ENCODE measurements around the gene EIF2S2.

The EIF2S2 gene

DNA sequence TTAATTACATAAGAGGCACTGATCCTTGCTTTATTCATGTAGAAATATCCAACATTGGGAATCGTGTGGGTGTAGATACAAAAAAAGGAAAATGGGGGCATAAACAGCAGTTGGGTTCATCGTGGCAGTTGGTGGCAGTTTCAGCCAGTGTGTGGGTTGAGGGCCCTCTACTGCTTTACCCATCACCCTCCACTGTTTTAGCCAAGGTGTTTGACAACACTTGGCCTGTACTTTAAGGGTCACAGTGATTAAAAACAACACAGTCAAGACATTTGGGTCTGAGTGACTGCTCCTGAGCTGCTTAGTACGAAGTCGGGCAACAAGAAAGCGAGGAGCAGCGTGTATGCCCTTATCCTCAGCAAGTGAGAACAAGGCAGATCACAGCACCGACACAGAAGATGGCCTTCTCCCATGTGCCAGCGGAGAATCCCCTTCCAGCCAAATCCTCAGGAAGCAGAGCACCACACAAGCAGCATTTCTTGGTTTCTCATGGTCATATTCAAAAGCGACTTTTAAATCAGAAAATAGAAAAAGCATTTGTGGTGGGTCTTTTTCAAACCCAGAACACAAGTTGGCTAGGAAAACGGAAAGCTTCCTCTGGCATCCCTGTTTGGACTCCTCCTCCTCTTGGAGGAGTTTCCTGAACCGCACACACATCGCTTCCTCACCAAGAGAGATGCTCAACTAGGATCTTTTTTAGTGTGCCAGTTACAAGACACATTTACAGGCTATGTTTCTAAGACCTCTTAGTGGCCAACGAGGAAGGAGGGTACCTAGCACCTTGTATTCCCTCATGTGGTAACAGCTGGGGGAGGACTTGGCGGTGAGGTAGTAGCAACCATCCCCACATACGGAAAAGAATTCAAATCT, 23.5 kb downstream of the EIF2S2 start:
- DNase-seq: no peak

DNA sequence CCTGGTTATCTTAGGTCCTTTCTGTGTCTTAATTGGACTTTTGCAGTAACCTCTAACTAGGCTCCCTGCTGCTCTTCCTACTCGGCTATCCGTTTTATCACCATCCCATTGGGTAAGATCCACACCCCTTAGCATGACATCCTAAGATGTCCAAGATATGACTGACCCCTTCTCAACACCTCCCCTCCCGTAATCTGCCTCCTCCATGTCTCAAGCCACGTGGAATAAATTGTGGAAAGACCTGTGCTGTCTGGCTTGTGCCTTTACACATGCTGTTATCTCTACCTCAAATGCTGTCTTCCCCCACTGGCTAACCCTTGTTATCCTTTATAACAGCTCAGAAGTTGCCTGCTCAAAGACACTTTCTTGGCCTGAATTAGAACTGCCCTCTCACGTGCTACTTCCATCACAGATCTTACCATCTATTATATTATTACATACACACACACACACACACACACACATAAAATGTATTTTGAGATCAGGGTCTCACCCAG, 26.5 kb downstream of the EIF2S2 start:
- peak; percentile 88 for DNase-seq

DNA sequence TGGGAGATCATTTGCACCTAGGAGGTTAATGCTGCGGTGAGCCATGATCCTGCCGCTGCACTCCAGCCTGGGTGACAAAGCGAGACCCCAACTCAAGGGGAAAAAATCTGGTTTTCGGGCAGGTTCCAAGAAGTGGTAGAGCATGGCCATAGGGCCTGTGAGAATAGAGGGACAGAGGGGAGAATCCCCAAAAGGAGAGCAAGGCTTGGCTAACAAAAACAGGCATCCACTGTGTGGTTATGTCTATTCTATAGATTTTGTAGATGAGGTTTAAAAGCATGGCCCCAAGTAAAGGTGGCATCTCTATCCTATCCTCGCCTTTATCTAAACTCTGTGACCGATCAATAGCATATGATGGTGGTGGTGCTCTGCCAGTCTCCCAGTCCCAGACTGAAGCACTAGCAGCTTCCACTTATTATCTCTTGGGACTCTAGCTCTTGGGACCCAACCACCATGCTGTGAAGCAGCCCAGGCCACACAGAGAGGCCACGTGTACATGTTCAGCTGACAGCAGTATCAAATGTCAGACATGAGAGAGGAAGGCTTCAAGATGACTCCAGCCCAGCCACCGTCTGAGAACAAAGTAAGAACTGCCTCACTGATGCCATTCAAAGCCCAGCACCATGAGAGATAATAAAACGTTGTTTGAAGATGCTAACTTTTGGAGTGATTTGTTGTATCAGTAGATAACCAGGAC, 27.7 kb downstream of the EIF2S2 start:
- DNase-seq: peak; percentile 38

DNA sequence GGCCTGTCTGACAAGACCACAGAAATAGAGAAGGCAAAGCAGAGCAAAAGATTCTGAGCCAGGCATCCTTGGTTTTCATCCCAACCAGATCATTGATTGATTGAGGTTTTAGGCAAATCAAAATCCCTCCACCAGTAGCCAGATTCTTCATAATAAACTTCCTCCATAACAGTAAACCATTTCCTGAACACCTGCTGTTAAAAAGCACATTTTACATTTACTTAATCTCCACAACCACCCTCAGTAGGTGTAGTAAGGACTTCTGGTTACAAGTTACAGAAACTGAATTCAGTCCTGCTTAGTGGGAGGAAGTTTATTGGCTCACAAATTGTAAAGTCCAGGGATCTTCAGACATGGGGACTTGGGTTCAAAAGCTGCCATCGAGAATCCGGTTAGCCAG, 28.3 kb downstream of the EIF2S2 start:
- no peak for DNase-seq

DNA sequence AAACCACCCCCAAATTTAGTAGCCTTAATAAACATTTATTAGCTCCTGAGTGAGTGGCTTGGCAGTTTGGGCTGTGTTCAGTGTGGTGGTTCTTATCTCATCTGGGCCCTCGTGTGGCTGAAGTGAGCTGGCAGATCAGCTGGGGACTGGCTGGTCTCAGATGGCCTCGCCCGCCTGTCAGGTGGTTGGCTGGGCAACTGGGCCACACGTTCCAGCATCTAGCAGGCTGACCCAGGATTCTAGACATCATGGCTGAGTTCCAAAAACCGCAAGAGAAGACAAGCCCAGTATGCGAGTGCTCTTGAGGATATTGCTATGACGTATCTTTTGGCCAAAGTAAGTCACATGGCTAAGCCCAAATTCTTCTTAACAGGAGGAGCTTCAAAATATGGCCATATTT, 28.9 kb downstream of the EIF2S2 start:
- DNase-seq: peak; percentile 96

DNA sequence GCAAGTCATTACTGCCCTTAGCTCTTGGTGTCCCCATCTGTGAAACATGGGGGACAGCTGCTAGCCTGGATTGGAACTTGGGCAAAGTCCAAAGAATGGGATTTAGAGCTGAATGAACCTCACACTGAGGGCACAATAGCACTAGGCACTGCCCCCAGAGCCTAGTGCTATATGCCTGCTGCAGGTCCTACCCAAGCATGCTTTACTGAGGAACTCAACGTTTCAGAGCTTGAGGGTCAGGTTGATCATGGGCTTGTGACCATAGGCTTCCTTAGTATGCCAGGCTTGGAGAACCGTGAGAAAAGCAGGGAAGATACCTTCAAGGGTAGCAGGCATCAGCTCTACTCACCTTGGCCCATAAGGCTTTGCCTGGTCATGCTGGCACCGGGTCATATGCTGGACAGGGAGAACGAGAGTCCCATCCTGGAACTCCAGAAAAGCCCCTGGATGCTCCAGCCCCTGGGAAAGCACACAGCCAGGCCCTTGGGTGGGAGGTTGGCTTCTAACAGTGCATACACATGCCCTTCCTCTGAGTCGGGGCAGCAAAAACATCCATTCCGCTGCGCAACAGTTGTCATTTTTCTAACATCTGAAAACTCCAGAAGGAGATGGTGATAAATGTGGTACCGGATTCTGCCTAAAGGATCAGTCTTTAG, 29.7 kb downstream of the EIF2S2 start:
- DNase-seq: no peak

DNA sequence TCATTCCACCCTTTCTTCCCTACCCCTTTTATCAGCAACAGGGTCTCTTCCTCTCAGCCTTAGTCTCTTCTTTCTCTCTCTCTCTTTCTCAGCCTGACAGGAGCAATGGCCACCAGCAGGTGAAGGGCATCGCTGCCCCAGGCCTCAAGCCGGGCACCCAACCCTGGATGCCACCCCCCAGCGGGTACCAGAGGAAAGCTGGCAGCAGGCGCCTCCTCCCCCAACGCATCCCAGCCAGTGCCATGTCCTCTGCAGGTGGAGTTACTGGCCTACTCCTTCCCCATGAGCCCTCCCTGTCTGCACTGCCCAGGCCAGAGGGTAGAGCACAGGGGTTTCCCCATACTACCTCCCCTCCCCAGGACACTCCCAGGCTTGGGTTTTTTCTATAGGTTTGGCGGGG, 32.2 kb downstream of the EIF2S2 start:
- no peak for DNase-seq

DNA sequence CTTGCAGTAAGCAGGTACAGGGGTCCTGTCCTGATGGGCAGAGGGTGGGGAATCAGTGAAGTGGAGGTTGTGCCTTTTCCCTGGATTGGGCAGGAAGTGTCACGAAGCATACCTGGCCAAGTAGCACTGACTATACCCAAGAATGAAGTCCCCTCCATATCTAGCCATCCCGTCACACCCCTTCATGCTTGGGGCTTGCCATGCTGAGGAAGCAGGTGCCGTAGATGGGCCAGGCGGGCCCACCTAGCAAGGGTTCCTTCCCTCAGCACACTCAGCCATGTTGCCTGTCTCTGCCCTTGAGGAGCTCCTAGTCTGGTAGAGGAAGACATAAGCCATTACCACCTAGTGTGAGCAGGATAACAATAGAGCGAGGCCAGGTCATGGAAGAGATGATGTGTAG, 33.5 kb downstream of the EIF2S2 start:
- DNase-seq: no peak

DNA sequence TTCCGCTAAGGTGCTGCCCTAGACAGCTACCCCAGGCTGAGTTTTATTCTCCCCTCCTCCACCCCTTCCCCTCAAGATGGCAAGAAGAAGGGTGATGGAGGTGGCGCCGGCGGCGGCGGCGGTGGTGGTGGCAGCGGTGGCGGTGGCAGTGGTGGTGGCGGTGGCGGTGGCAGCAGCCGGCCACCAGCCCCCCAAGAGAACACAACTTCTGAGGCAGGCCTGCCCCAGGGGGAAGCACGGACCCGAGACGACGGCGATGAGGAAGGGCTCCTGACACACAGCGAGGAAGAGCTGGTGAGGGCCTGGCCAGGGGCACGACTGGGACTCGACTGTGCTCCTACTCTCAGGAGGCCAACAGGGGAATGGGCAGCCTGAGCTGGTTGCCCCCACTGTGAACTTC, 35.1 kb downstream of the EIF2S2 start:
- no peak for DNase-seq

DNA sequence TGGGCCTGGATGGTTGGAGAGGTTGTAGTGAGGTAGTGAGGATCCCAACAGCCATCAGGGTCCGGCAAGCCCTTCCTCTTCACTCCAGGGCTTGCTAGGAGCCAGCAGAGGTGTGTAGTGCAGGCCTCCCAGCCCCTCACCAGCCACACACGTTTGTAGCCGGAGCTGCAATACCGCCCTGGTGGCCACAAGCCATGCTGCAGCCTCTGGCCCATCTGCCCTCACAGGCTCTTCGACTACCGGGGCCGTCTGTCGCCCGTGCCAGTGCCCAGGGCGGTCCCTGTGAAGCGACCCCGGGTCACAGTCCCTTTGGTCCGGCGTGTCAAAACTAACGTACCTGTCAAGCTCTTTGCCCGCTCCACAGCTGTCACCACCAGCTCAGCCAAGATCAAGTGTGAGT, 36.4 kb downstream of the EIF2S2 start:
- no peak for DNase-seq

DNA sequence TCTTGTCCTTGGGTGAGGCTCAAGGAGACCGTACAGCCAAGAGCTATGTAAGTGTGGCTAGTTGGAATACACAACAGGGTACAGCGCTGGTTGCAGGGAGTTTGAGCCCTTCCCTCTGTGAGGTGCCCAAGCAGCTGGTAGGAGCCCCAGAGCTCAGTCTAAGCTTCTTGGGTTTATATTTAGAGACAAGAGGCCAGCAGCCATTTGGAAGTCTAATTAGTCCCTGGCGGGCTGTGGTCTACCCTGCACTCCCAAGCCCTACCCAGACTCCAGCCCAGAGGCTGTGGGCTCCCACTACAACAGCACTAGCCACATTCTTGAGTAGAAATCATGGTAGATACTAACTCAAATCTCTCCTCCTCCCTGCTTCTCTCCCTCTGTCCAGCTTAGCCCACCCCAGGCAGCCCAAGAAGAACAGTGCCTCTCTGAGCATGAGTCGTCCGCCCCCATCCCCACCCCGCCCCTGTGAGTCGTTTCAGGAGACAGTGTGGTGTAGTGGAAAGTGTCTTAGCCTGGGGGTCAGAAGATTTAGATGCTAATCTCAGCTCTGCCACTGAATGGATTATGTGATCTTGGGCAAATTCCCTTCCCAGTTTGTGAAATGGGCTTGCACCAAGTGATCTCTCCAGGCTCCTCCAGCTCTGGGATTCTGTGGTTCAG, 37.8 kb downstream of the EIF2S2 start:
- no peak for DNase-seq

DNA sequence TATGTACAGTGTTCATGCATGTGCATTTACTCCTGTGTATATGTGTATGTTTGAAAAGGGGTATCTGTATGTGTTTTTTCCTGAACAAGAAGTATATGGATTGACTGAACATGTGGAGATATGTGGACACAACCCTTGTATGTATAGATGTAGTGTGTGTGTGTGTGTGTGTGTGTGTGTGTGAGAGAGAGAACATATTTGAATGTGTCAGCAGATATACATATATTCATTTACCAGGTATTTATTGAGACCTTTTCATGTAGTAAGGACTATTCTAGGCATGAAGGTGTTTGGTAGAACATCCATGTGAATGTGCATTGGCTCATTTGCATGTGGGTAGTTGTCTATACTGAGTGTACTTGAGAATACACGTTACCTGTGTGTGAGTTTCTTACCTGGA, 39.3 kb downstream of the EIF2S2 start:
- DNase-seq: no peak

DNA sequence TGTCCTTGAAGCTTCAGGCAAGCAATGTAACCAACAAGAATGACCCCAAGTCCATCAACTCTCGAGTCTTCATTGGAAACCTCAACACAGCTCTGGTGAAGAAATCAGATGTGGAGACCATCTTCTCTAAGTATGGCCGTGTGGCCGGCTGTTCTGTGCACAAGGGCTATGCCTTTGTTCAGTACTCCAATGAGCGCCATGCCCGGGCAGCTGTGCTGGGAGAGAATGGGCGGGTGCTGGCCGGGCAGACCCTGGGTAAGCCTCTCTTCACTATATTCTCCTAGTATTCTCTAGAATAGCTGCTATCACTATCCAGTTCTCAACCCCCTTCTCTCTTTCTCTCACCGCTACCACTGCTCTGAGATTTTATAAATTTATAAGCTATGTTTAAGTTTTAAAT, 40.0 kb downstream of the EIF2S2 start:
- no peak for DNase-seq

DNA sequence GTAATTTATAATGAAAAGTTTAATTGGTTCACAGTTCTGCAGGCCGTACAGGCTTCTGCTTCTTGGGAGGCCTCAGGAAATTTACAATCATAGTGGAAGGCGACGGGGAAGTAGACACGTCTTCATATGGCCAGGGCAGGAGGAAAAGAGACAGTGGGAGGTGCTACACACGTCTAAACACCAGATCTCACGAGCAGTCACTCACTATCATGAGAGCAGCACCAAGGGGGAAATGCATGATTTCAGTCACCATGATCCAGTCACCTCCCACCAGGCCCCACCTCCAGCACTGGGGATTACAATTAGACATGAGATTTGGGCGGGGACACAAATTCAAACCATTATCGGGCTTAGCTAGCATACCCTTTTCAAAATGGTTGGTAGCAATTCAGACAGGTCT, 41.2 kb downstream of the EIF2S2 start:
- DNase-seq: no peak

DNA sequence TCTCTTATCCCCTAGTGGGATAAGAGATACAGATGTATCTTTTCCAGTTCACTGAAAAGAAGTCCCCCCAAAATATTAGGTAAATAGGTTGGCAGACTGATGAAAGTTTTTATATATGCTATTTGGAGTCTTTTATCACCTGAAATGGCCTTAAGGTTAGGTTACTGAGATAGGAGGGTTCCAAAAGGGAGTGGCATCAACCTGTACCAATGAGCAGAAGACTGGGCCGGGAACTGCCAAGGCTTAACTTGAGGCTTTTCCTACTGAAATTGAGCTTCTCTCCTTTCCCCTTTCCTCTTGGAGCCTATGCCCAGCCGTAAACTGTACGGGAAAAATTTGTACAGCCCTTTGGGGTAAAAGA, 42.0 kb downstream of the EIF2S2 start:
- no peak for DNase-seq

DNA sequence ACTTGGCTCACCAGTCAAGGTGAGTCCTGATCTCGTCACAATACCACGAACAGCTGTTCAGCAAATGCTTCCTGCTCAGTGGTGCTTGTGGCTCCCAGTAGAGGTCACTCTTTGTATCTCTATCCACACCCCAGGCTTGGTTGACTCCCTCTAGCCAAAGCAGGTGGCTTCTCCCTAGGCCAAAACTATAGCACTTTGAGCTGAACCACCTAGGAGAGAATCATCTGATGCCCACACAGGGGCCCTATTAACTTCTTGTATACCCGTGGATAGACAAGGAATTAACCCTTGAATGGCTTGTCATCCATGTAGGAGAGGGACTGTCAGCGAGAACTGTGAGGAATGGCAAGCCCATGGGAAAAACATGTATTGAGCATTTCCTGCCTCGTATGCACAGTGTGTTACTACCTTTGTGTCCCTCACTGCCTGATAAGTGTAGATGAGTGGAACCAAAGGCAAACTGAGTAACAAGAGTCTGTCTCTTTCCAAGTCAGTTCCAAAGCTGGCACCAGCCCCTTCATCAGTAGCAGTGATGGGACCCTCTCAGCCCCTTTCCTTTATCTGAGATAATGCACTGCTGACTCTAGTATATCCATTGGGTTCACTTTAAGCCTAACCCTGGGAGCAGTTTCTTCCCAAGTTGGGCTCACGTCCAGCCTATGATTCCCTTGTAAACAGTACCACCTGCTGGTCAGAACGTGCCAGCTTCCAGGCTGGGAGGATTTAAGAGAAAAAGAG, 42.5 kb downstream of the EIF2S2 start:
- DNase-seq: peak; percentile 84

DNA sequence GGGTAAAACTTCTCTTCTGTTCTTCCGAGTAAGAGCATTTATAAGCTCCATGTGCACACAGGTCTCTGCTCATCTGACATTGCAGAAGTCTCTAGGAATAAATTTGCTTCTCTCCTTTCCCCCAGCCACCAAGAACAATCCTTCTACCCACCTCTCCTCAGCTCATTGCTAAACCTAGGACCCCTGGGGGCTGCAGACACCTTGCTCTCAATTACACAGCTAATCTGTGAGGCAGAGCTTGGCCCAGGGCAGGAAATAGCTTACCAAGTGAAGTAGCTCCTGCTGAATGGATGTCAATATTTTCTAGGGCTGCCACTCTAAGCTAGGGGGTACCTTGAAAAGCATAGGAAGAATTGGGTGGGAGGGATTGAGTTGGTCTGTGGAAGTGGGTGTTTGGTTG, 44.0 kb downstream of the EIF2S2 start:
- no peak for DNase-seq

DNA sequence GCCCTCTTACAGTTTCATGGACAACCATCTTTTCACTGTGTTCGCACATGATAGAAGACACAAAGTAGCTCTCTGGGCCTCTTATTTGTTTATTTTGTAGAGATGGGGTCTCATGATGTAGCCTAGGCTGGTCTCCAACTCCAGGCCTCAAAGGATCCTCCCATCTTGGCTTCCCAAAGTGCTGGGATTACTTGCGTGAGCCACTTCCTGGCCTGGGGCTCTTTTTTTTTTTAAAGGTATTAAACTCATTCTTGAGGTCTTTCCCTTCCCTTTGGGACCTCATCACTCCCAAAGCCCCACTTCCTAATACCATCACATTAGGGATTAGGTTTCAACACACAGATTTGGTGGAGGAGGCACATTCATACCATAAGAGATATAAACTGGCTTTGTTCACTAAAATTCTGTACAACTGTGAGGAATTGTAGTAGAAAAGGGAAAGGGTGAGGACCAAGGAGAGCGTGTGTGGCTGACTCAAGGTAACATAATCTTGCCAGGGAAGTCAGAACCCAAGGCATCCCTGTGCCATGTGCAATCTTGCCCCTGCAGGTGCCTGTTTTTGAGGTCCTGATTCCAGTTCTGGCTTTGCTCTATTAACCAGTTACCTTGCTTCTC, 45.5 kb downstream of the EIF2S2 start:
- DNase-seq: no peak

DNA sequence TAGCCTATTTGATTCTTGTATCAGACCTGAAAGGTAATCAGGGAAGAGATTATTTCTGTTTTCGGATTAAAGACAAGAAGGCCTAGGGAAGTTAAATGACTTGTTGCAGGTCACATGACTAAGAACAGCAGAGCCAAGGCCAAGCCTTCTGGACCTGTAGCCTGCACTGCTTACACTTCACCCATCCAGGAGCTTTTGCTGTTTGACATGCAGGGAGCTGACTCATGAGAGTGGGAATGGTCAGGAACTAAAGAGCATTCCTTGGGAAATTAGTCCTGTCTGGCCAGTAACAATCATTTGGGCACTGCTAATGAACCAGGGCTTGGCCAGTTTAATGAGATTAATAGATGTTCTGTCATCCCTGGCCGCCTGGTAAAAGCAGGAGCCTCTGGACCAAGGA, 46.8 kb downstream of the EIF2S2 start:
- no peak for DNase-seq

DNA sequence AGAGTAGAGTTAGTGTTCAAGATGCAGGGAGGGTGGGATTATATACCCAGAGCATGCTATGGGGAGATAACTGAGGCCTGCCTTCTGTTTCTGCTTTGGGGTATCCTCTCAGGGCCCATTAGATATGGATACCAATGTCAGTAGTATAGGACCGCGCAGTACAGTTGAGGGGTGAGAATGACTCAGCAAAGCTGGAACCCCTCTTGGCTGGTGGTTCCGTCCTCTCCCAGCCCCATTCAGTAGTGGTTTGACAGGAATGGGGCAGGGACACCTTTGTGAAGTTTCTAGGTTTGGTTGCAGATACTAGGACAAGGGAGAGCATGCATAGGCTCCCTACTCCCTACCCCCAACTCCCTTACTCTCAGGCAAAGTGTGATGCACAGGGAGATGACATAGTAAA, 47.8 kb downstream of the EIF2S2 start:
- DNase-seq: no peak

DNA sequence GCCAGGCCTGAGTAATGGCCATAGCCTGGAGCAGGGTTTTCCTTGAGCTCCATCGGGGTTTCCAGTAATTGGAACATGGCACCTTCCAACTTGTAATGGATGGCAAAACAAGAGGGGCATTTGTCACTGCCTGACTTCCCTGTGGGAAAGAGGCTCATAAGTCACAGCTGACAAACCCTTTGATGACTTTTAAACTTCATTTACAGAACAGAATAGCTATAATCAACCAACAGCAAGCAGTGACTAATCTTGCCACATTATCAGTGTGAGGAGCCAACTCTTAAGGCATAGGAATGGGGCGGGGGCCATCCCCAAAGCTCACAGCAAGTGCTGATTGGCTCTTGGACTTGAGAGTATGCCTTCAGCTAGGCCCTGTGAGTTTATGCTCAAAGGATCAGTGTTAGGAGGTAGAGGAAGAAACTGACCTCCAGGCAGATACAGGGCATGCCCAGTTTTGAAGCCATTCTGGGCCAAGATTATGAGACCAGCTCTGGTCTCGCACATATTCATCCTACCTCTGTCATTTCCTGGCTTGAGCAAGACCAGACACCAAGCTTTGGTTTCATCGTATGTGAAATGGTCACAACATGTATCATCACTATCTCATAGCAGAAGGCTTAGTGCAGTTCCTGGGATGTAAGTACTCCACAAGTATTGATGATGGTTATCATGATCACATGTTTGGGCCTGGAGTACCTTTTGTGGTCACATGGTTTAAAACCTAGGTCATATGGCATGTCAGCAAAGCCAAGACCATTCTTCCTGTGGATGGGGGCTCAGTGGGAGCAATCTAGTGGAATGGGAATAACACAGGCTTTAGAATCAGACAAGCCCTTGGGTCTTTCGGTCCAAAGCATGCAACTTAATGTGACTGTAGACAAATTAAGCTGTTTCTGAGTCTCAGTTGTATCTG, 49.2 kb downstream of the EIF2S2 start:
- peak; percentile 9 for DNase-seq
